COLO668 (cell line): Measurements from ENCODE around the gene FUT1.

ENCODE experiments used
- DNase-seq: peaks from one replicate; lab custom pipeline; 2025; ENCODE audit not compliant: unreplicated experiment; lab: John Stamatoyannopoulos, UW

FUT1 gene

DNA sequence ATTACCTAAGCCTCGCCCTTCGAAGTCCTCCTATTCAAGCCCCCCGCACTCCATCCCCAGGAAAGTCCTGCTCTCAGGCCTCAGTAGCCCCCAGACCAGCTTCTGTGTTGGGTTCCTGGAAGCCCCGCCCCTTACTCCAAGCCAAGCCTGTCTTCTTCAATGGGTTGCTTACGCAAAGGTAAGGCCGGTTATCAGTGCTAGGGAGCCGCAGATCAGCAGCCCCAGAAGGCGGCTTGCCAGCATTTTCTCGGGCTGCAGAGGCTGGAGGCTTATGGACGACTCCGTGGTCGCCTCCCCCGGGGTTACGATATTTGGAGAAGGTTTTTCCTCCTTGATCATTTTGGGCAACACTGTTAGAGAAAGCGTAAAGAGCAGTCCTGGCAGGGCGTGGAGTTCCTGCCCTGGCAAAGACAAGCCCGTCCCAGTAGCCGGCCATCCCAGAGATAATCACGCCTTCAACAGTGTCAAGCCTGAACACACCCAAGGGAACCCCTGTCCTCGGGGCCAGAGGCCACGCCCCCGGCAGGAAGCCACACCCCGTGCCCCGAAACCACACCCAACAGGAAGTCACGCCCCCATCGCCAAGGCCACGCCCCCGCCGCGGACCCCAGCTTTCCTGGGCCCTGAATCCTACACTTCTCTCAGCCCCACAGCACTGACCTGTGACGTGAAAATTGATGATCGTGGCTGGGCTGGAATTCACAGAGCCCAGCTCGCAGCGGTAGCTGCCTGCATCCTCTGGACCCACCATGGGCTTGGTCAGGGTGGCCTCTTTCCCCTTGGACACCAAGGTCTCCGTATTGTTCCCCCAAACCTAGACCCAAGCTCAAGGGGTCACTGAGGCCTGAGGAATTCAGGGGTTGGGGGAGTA is 11.1 kb downstream of the FUT1 start:
- DNase-seq = peak; percentile 30

DNA sequence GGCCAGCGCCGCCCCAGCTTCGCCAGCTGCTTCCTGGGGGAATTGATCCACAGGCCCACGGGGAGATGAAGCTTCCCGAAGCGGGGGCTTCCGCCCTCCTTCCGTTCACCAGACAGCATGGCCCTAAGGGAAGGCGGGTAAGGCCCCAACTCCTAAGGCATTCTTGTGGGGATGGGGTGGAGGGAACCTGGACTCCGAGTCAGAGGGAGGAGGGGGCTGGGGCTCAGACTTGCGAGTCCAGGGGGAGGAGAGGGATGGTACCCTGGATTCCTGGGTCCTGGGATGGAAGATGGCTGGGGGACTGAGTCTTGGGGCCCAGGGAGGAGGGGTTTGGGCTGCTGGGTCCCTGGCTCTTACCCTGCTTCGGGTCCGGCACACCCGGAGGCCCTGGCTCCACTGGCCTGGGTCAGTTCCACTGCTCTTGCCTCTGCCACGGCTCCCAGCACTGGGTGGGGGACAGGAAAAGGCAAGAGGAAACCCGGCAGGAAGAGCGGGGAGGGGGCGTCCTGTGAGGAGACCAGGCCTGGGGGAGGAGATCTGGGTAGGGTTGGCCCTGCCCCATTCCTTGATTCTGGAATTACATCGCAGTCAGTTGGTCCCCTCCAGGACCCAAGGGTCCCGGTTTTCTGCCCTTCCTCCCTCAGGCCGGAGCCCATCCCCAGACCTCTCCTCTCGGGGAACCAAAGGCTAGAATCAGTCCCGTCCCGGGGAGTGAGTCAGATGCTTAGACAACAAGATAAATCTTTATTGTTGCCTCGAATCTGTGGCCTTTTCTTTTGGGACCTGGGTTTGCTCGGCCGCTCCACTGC is 12.1 kb downstream of the FUT1 start, which contains the start of gene RASIP1:
TSS of gene RASIP1 (minus strand) at position 447 of the 809 bp plus-strand sequence. CDS start at position 119, 328 bp downstream.
- no peak for DNase-seq

DNA sequence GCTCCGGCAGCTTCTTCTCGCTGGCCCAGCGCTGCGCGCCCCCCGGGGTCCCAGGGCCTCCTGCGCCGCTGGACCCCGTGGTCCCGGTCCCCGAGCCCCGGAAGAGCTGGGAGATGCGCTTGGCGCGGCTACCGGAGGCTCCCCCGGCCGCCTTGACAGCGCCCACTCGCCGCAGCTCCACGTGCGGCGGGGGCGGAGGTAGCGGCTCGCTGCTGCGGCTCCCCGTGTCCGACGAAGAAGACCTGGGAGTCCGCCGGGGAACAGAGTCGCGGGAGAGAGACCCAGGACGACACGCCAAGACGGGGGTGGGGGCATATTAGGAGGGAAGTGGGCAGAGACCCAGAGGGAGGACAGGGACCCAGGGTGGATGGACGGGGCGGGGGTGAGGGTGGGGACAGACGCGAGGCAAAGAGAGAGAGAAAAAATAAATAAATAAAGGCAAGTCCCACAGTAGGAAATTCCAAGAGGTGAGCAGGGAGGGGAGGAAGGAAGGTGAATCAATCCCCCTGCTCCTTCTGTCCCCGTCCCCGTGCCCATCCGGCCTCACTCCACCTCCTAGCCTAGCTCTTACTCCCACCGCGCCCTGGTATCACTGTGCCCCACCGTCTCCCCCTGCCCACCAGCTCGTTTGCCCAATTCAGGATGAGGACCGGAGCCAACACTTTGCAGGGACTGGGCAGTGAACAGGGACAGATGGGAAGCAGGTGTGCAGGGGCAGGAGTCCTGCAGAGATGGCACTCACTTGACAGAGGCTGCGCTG is 12.9 kb downstream of the FUT1 start:
- DNase-seq = peak; percentile 67

DNA sequence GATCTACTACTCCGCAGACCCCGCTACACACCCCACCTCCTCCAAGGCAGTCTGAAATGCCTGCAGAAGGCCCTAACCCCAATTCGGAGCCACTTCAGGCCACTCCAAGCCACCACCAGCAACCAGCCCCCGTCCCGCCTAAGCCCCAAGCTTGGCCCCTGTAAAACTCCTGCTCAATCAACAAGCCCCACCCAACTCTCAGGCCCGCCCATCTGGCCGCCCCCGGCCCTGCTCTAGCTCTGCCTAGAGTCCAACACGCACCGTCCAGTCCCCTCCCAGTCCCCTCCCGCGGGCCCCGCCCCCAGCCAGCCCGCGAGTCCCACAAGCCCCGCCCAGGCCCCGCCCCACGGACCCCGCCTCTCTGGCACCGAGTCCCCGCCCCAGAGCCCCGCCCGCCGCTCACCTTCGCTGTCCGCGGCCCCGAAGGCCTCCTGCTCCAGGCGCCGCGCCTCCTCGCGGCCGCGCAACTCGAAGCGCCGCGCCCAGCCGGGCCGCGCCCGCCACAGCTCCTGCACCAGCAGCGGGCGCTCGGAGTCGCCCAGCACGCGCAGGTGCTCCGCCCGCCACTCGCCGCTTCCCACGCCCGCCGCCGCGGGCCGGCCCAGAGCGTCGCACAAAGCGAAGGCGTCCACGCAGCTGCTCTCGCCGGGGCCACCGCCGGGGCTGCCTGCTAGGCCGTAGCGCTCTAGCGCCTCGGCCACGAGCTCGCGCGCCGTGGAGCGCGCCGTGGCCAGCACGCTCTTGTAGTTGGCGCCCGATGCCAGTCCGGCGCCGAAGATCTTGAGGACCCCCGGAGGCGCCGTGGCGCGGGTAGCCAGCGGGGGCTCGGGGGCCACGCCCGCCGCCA is 13.7 kb downstream of the FUT1 start:
- DNase-seq = peak; percentile 97

DNA sequence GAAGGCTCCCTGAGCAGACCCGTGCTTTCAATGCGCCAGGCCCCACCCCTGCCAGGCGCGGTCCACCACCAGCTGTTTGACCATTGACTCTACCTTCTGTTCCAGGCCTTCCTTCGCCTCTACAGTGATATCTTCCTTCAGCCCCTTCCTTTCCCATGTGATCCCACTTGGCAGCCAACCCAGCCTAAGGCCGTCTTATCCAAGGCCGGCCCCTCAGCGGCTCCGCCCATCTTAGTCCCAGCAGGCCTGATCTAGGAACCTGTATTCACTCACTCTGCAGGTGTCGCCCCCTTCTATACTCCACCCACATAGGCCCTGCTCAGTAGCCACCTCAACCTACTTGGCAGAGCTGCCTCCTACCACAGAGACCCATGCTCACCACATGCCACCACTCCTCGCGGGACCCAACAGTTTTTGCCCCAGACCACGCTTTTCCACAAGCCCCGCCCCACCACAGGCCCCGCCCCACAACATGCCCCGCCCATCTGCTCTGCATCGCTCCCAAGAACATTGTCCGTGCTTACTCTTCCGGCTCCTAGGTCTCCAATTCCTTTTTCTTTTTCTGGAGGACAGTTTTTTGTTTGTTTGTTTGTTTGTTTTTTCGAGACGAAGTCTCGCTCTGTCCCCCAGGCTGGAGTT is 15.0 kb downstream of the FUT1 start:
- peak; percentile 11 for DNase-seq

DNA sequence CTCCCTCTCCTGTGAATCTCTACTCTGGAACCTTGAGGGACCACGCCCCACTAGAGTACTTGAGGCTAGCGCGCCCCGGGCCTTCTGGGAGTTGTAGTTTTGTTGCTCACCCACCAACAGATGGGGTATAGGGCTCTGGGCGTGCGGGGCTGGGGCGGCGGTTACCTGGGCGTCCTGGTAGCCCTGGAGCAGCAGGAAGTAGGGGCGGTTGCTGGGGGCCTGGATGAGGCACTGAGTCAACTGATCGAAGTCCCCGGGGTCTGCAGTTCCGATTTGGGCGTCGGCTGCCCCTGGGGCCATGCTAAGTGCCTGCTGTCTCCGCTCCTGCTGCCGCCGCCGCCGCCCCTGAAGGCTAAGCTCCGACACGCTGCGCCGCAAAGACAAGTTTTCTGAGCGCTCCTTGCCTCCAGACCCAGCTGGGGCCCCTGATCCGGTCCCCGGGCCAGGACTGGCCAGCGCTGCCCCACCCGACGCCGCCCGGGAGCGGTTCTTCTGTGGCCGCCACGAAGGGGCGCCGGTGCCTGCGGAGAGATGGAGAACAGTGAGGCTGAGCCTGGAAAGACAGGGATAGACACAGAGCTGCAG is 17.3 kb downstream of the FUT1 start:
- DNase-seq = no peak

DNA sequence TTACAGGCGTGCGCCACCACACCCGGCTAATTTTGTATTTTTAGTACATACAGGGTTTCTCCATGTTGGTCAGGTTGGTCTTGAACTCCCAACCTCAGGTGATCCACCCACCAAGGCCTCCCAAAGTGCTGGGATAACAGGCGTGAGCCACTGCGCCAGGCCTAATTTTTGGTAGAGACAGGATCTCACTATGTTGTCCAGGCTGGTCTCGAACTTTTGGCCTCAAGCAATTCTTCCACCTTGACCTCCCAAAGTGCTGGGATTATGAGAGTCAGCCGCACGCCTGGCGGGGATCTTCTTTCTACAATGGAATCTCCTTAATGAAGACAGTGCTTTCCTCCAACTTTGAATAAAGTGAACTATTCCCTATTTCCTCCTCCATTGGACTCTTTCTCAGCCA is 17.8 kb downstream of the FUT1 start:
- DNase-seq = no peak

DNA sequence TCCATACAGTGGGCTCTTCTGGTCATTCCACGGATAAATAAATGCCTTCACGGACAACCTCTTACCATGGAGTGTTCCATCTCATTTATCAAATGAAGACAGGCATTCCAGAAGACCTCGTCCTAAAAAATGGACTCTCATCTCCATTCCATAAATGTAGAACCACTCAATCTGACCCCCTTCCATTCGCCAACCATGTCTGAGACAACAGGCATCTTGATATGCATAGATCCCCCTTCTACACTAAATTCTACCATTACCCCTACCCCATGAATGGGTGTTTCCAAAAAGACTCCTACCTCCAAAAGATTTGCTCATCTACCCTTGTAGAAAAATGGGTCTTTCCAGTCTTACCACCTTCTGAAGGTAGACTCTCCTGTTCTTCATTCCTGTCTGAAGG is 21.0 kb downstream of the FUT1 start:
- DNase-seq = no peak

DNA sequence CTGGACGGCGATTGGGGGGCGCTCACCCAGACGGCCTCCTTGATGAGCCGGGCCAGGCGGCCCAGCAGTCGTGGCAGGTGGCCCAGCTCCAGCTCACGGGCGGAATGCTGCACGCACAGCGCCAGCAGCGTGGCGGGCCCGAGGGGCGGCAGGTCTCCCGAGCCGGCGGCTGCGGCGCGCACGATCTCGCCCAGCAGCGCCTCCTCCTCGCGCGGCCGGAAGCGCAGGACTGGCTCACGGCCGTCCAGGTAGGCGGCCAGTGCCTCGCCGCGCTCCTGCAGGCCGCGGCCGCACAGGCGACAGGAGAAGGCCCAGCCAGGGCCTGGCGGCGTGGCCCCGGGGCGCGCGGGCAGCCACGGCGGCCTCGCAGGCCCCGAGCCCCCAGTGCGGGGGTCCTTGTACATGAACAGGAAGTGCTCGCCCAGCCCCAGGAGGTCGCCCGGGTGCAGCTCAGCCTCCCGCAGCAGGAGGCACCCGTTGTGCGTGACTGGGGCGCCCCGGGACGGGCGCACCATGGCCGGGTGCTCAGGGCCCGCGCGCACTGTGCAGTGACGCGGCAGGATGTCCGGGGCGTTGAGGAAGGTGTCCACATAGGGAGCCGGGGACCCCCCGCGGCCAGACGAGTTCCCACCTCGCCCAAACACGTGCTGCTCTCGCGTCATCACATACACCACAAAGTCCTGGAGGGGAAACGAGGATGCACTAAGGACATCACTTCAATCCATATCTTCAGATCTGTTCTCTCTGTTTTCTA is 23.4 kb downstream of the FUT1 start:
- DNase-seq = peak; percentile 53

DNA sequence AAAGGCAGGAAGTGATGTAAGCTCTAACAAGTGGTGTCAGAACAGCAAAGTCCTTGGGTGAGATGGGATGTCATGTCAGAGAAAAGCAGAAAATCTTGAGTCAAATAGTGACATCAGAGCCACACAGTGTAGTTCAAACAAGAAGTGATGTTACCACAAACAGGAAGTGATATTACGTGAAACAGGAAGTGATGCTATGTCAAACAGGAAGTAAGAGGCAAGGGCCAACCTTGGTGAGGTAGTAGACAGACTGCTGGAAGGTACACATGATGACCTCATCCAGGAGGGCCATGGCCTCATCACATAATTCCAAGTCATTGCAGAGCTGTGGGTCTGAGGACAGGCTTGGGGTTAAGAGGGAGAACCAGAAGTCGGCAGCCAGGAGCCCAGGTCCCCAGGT is 25.9 kb downstream of the FUT1 start:
- DNase-seq = no peak

DNA sequence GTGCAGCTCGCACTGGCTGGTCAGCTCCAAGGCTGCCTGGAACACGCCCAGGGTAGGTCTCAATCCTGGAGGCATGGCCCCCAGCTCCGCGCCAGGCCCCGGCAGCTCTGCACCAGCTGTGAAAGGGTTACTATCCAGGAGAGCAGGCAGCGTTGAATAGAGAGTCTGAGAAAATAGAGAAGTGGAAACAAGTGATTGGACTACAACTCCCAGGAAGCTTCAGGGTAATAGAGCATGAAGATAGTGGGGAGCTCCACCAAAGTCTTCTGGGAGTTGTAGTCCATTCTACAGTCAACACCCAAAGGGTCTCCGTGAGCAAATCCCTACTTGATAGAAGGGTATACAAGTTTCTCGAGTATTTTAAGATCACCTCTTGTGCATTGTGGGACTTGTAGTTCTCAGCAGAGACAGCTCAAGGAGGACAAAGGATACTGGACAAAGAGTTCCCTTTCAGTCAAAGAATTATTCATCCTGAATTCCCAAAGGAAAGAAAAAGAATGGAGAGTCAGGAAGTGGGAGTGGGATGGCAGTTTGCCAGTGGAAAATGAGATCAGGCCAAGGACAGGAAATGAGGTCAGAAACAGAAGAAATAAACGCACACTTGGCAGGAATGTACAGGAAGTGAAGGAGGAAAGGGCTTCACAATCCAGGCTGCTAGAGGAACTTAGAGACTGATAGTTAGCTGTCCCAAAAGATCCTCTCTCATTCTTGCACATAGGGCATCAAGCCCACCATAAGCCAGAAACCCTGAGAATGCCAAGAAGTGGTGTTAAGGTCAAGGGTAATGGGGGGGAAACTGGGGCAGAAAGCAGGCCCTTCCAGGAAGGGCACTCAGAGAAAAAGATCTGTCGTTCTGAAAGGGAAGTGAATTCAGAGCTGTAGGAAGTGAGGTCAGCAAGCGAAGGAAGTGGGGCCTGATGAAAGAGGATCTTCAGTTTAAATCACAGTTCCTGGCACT is 27.4 kb downstream of the FUT1 start:
- no peak for DNase-seq

DNA sequence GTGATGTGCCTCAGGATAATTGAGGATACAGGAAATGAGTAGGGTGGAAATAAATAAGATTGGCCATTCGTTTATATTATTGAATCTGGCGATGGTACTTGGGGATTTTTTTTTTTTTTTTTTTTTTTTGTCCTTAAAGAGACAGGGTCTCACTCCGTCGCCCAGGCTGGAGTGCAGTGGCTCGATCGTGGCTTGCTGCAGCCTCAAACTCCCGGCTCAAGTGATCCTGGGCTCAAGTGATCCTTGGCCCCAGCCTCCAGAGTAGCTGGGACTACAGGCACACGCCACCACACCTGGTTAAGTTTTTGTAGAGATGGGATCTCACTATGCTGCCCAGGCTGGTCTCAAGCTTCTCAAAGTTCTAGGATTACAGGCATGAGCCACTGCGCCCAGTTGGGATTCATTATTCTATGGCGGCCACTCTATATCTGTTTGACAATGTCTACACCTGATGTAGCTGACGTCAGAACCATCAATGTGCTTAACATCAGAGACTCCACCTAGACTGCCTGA is 30.2 kb downstream of the FUT1 start:
- no peak for DNase-seq

DNA sequence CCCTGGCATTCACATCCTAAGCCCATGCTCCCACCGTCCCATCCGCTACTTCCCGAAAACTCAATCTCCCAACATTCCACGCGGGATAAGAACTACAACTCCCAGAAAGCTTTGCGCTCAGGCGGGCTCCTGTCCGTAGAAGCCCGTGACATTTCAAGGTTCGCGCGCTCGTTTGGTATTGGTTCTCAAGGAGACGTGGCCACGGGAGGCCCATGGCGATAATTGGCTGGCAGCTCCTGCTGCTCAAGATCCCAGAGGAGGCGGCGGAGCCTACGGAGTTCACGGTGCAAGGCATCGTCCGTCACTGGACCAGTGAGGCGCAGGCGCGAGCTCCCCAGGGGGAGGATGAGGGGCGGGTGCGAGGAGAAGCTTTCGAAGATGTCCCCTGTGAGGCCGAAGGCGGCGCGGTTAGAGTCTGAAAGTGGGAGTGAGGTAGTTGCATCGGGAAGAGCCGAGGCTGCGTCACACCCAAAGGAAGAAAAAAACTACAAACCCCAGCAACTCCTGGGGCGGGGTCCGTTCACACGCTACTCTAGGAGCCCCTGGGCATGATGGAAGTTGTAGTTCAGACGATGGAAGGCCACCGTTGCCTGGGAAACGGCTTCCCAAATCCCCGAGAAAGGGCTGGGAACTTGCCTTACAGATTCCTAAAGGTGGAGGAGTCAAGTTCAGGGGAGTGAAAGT is 31.7 kb downstream of the FUT1 start:
- peak; percentile 95 for DNase-seq

DNA sequence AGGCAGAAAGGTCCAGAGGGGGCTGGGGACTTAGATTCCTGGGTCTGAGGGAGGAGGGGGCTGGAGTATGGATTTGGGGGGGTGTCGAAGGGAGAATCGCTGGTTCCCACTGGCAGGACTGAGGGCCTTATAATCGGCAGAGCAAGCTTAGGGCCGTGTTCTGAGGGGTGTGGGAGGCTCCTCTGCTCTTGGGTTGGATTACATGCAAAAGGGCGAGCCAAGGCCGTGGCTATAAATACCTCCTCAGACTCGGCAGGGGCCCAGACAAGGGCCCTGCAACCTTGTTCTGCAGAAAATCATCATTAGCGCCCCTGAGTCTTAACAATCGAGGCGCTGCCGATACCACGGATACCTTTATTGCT is 32.2 kb downstream of the FUT1 start:
- DNase-seq = no peak

DNA sequence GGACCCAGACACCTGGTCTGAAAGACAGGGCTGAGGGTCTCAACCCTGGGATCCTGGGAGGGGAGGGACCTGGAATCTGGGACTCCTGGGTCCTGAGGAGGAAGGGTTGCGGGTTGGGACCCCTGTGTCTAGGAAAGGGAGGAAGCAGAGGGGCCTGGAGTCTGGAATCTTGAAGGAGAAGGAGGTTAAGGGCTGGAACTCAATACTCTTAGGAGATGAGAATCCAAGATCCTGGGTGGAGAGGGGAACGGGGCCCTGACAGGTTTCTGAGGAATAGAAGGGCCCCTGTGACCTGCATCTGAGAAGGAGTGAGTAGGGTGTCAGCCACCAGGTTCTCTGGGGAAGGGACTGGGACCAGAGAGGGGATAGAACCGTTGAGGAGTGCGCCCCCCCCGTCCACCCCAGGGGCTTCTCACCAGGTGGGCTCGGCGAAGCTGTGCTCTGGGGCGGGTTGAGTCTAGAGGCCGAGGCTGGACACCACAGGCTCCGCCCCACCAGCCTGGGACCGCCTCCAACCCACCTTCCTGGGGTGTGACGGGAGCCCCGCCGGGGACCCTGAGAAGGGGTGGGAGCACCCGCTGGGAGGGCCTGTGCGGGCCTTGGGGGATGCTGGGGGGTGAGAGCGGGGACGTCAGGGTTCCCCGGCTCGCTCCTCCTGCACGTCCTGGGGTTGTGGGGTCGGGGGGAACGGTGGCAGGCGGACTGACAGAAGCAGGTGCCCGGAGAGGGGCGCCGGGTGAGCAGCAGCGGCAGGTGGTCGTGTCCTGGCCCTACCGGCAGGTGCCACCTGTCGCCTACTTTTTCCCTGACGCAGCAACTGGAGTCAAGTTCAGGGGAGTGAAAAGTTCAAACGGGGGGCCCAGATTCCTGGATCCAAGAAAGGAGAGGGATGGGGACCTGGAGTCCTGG is 32.9 kb downstream of the FUT1 start, which contains the start of gene MAMSTR:
TSS of gene MAMSTR (minus strand) at position 463 of the 909 bp plus-strand sequence. CDS start 694 bp downstream, outside the sequence.
- DNase-seq = no peak

DNA sequence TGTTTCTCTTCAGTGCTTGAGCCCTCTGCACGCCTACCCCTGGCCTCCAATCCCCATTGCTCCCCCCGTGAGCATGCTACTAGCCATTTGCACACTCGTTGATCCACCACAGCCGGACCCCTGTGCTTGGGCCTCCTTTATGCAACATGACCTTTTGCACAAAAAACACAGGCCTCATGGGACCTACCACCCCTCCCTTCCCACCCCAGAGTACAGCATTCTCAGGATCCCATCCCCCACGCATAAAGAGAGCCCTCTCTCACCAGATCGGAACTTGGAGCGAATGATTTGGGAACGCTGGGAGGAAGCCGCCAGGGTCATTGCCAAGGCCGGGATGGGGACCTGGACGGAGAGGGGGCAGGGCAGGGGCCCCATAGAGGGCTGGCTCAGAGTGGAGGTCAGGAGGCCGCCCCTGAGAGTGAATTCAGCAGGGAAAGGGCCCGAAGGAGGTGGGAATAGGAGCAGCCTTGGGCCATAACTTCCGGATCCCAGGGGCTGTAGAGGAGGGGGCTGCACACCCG is 33.7 kb downstream of the FUT1 start:
- no peak for DNase-seq
